ENCODE results near the gene OSTN. TPM values are rescaled to one million over a fixed set of nuclear protein-coding genes. Genes with fewer than 3 reads are reported as not detected.

The OSTN gene
- total RNA-seq, 1 donor from 2014 or later: 3.8 TPM

DNA sequence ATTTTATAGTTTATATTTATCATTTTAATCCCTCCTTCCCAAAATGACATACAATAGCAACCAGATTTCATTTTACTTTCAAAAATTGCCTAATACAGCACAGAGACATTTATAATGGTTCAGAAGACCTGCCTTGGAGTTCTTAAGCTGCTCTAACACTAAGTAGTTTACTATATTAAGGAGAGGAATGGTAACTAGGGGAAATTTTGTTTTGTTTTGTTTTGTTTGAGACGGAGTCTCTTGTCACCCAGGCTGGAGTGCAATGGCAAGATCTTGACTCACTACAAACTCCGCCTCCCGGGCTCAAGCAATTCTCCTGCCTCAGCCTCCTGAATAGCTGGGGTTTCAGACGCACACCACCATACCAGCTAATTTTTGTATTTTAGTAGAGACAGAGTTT lies 107.4 kb downstream of the OSTN start:
- Mint-ChIP-seq H3K4me3 (ENCODE audit: unreplicated experiment) (no peak overlapping the region), H3K27ac (ENCODE audit: unreplicated experiment) (no peak overlapping the region), H3K27me3 (ENCODE audit: unreplicated experiment) (no peaks in the 10 kb centered on the region), H3K9me3 (ENCODE audit: unreplicated experiment) (no peaks in the 10 kb centered on the region), H3K4me1 (ENCODE audit: low read depth, unreplicated experiment) (peaks cover 6% of the 10 kb centered on the region), H3K36me3 (ENCODE audit: unreplicated experiment) (no peaks in the 10 kb centered on the region)
- TF ChIP-seq, protein P1, sequence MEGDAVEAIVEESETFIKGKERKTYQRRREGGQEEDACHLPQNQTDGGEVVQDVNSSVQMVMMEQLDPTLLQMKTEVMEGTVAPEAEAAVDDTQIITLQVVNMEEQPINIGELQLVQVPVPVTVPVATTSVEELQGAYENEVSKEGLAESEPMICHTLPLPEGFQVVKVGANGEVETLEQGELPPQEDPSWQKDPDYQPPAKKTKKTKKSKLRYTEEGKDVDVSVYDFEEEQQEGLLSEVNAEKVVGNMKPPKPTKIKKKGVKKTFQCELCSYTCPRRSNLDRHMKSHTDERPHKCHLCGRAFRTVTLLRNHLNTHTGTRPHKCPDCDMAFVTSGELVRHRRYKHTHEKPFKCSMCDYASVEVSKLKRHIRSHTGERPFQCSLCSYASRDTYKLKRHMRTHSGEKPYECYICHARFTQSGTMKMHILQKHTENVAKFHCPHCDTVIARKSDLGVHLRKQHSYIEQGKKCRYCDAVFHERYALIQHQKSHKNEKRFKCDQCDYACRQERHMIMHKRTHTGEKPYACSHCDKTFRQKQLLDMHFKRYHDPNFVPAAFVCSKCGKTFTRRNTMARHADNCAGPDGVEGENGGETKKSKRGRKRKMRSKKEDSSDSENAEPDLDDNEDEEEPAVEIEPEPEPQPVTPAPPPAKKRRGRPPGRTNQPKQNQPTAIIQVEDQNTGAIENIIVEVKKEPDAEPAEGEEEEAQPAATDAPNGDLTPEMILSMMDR (IDR thresholded peaks at IDR 0.05; ENCODE audit: partially characterized antibody, unreplicated experiment): no peak
- no peak for DNase-seq

DNA sequence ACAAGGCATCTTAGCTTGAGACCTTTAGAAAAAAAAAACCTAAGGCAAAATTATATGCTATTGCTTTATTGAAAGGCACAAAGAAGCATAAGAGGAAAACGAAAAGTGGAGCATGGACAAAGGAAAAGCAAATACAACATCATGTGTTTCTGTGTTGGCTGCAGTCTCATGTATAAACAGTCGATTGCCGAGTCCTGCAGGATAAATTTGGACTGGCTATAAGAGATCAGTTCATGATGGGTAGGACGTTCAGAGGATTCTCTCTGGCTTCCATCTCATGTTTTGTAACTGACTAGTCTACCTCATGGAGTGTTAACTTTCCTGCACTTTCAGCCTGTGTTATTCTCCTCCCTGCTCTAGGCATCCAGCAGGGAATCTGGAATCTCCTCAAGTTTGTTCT lies 108.3 kb downstream of the OSTN start:
- Mint-ChIP-seq H3K27ac (ENCODE audit: unreplicated experiment) (no peak overlapping the region), H3K4me1 (ENCODE audit: low read depth, unreplicated experiment) (no peaks in the 10 kb centered on the region), H3K4me3 (ENCODE audit: unreplicated experiment) (no peak overlapping the region), H3K9me3 (ENCODE audit: unreplicated experiment) (no peaks in the 10 kb centered on the region), H3K36me3 (ENCODE audit: unreplicated experiment) (no peaks in the 10 kb centered on the region), H3K27me3 (ENCODE audit: unreplicated experiment) (no peaks in the 10 kb centered on the region)
- TF ChIP-seq, protein P1 (IDR thresholded peaks at IDR 0.05; ENCODE audit: partially characterized antibody, unreplicated experiment): no peak
- DNase-seq: no peak

DNA sequence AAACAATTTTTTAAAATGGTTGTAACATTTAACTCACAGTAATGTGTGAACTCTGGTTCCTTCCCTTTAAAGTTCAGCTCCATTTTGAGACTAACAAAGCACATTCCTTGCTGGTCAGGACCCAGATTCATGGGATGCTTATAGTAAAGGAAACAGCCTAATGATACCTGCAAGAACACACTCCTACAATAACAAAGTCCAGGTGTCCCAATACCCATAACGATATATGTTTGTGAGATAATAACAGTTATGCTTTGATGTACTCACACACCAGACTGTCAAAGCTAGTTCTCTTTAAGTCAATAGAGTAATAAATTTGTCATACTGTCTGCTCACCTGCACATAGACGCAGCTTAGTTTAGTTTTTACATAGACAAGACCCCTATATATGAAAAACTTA lies 114.3 kb downstream of the OSTN start:
- TF ChIP-seq, protein P1 (IDR thresholded peaks at IDR 0.05; ENCODE audit: partially characterized antibody, unreplicated experiment): no peak
- Mint-ChIP-seq H3K9me3 (ENCODE audit: unreplicated experiment) (peaks cover 2% of the 10 kb centered on the region), H3K4me3 (ENCODE audit: unreplicated experiment) (no peak overlapping the region), H3K27ac (ENCODE audit: unreplicated experiment) (no peak overlapping the region), H3K27me3 (ENCODE audit: unreplicated experiment) (peaks cover 2% of the 10 kb centered on the region), H3K36me3 (ENCODE audit: unreplicated experiment) (no peaks in the 10 kb centered on the region), H3K4me1 (ENCODE audit: low read depth, unreplicated experiment) (no peaks in the 10 kb centered on the region)
- no peak for DNase-seq

DNA sequence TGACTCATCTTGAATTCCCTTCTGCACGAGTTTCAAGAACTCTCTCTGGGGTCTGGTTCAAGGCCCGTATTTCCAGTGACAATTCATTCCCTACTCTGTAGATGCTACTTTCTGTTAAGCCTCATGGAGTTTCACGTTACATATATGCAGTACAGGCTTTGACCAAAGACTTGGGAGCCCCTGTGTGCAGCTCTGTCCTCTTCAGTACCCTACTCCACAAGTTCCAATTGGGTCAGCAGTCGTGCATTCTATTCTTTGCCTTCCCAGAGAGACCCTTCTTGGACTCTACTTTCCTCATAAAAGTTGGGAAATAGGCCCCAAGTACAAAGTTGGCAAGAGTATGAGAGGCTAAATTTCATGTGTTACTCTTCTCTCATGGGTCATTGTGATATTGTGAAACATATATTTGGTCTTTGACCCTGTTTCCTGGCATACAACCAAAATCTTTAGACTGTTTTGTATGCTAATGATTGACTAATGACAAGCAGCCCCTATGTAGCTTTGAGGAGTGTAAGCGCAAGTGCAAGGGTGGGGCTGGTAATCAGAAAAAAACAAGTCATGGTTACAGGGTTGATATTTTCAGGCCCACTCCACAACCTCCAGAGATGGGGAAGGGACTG lies 115.2 kb downstream of the OSTN start:
- peaks cover 2% of the 10 kb centered on the region for H3K9me3 Mint-ChIP-seq (ENCODE audit: unreplicated experiment)
- DNase-seq: no peak
- TF ChIP-seq, protein P1 (IDR thresholded peaks at IDR 0.05; ENCODE audit: partially characterized antibody, unreplicated experiment): no peak
- peaks cover 2% of the 10 kb centered on the region for H3K27me3 Mint-ChIP-seq (ENCODE audit: unreplicated experiment)
- H3K4me3 Mint-ChIP-seq (ENCODE audit: unreplicated experiment): no peak overlapping the region
- H3K36me3 Mint-ChIP-seq (ENCODE audit: unreplicated experiment): no peaks in the 10 kb centered on the region
- H3K4me1 Mint-ChIP-seq (ENCODE audit: low read depth, unreplicated experiment): no peaks in the 10 kb centered on the region
- no peak overlapping the region for H3K27ac Mint-ChIP-seq (ENCODE audit: unreplicated experiment)

Other genes with a start within 250 kb of the OSTN start
- gene CCDC50, start 130.2 kb downstream of the OSTN start, total RNA-seq (ENCODE audit: unreplicated experiment): 144 TPM
- not detected for gene UTS2B, start 131.3 kb downstream of the OSTN start, total RNA-seq (ENCODE audit: unreplicated experiment)

Data from glutamatergic neuron (in vitro differentiated cells).